ENCODE data around the gene CTBP1.

CTBP1 gene

GRCh38 chr4:1245481-1246051 lies 3.4 kb downstream of the CTBP1 start:
- TF ChIP-seq MYC (IDR thresholded peaks at IDR 0.05; ENCODE audit: low read depth, low read length) (no peak), MAX (IDR thresholded peaks at IDR 0.05; ENCODE audit: low read depth, low read length) (no peak), POLR2A (IDR thresholded peaks at IDR 0.05; ENCODE audit: extremely low read depth, insufficient read length) (no peak), CTCF (IDR thresholded peaks at IDR 0.05; ENCODE audit: low read depth, low read length) (no peak)
- H3K4me3 ChIP-seq (ENCODE audit: low read depth, low read length) = no peak overlapping the region
- DNase-seq (ENCODE audit: low read depth) = peak; percentile 13

- no peak for TF ChIP-seq MYC (IDR thresholded peaks at IDR 0.05; ENCODE audit: low read depth, low read length)
- TF ChIP-seq MAX (IDR thresholded peaks at IDR 0.05; ENCODE audit: low read depth, low read length) = no peak
- TF ChIP-seq CTCF (IDR thresholded peaks at IDR 0.05; ENCODE audit: low read depth, low read length) = no peak
- no peak for TF ChIP-seq POLR2A (IDR thresholded peaks at IDR 0.05; ENCODE audit: extremely low read depth, insufficient read length)
- no peak overlapping the region for H3K4me3 ChIP-seq (ENCODE audit: low read depth, low read length)
- DNase-seq (ENCODE audit: low read depth) = peak; percentile 4
These were observed 3.9 kb downstream of the CTBP1 start for GRCh38 chr4:1244978-1245471.

GRCh38 chr4:1244081-1244977 lies 4.6 kb downstream of the CTBP1 start:
- H3K4me3 ChIP-seq (ENCODE audit: low read depth, low read length) = no peak overlapping the region
- no peak for DNase-seq (ENCODE audit: low read depth)
- no peak for TF ChIP-seq POLR2A (IDR thresholded peaks at IDR 0.05; ENCODE audit: extremely low read depth, insufficient read length)
- TF ChIP-seq CTCF (IDR thresholded peaks at IDR 0.05; ENCODE audit: low read depth, low read length) = no peak
- no peak for TF ChIP-seq MAX (IDR thresholded peaks at IDR 0.05; ENCODE audit: low read depth, low read length)
- no peak for TF ChIP-seq MYC (IDR thresholded peaks at IDR 0.05; ENCODE audit: low read depth, low read length)

GRCh38 chr4:1243451-1244080 lies 5.4 kb downstream of the CTBP1 start:
- no peak for TF ChIP-seq CTCF (IDR thresholded peaks at IDR 0.05; ENCODE audit: low read depth, low read length)
- TF ChIP-seq MYC (IDR thresholded peaks at IDR 0.05; ENCODE audit: low read depth, low read length) = peak; percentile 72
- peak; percentile 79 for TF ChIP-seq MAX (IDR thresholded peaks at IDR 0.05; ENCODE audit: low read depth, low read length)
- no peak for TF ChIP-seq POLR2A (IDR thresholded peaks at IDR 0.05; ENCODE audit: extremely low read depth, insufficient read length)
- no peak overlapping the region for H3K4me3 ChIP-seq (ENCODE audit: low read depth, low read length)
- DNase-seq (ENCODE audit: low read depth) = peak; percentile 67

GRCh38 chr4:1242506-1243450 lies 6.2 kb downstream of the CTBP1 start:
- DNase-seq (ENCODE audit: low read depth) = no peak
- H3K4me3 ChIP-seq (ENCODE audit: low read depth, low read length) = no peak overlapping the region
- no peak for TF ChIP-seq MYC (IDR thresholded peaks at IDR 0.05; ENCODE audit: low read depth, low read length)
- no peak for TF ChIP-seq POLR2A (IDR thresholded peaks at IDR 0.05; ENCODE audit: extremely low read depth, insufficient read length)
- TF ChIP-seq CTCF (IDR thresholded peaks at IDR 0.05; ENCODE audit: low read depth, low read length) = no peak
- TF ChIP-seq MAX (IDR thresholded peaks at IDR 0.05; ENCODE audit: low read depth, low read length) = no peak

Measured in NB4 (cell line).